GM12891 (cell line): ENCODE data around the gene NHS.

Experiments used
- POLR2A ChIP-seq: IDR thresholded peaks from 2 replicates; pipeline ENCODE4 v1.6.1; 2011; ENCODE audit warnings: low read depth, low read length, control low read depth
- POLR2AphosphoS5 ChIP-seq: IDR thresholded peaks from 2 replicates; pipeline ENCODE4 v1.6.1; 2011; ENCODE audit warnings: low read depth, low read length, control low read depth
- TAF1 ChIP-seq: IDR thresholded peaks from 2 replicates; pipeline ENCODE4 v1.6.1; 2011; ENCODE audit warnings: low read depth, low read length, control low read depth

DNA sequence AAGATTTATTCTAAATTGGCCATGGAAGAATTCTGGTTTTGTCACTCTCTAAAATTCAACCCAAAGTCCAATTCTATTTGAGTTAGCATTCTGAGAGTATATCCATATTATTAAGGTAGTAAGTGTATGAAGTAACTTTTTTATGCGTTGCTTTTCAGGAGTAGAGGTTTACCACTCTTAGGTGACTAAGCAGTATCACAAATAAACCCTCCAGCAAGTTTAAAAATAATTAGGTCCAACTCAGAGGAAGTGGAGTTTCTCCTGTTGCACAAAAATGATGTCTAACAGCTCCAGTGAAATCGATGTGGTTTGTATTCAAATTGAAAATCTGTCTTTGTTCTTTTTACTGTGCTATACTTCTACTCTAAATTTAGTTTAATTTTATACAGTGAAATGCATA, 368.9 kb downstream of the NHS start:
- TF ChIP-seq POLR2A: no peak
- TF ChIP-seq POLR2AphosphoS5: no peak
- TF ChIP-seq TAF1: no peak
